Glutamatergic neuron (in vitro differentiated cells): ENCODE data around the gene COX5B. TPM values are rescaled to one million over a fixed set of nuclear protein-coding genes. Genes with fewer than 3 reads are reported as not detected.

ENCODE experiments used
- DNase-seq: peaks from one replicate; pipeline ENCODE4 v3.0.0; 2022
- H3K27ac Mint-ChIP-seq: one replicate; pipeline ENCODE4 v1.8.0; 2020; ENCODE audit warnings: mild to moderate bottlenecking, mixed read lengths, inconsistent platforms; ENCODE audit not compliant: unreplicated experiment
- H3K27me3 Mint-ChIP-seq: one replicate; pipeline ENCODE4 v1.8.0; 2020; ENCODE audit warnings: mild to moderate bottlenecking, moderate library complexity, mixed read lengths, inconsistent platforms; ENCODE audit not compliant: unreplicated experiment
- H3K36me3 Mint-ChIP-seq: one replicate; pipeline ENCODE4 v1.8.0; 2020; ENCODE audit warnings: mild to moderate bottlenecking, mixed read lengths, inconsistent platforms; ENCODE audit not compliant: unreplicated experiment
- H3K4me1 Mint-ChIP-seq: one replicate; pipeline ENCODE4 v1.8.0; 2020; ENCODE audit warnings: mild to moderate bottlenecking, low read depth, mixed read lengths, inconsistent platforms; ENCODE audit not compliant: unreplicated experiment
- H3K4me3 Mint-ChIP-seq: one replicate; pipeline ENCODE4 v1.8.0; 2020; ENCODE audit warnings: mild to moderate bottlenecking, mixed read lengths, inconsistent platforms; ENCODE audit not compliant: unreplicated experiment
- H3K9me3 Mint-ChIP-seq: one replicate; pipeline ENCODE4 v1.8.0; 2020; ENCODE audit warnings: mild to moderate bottlenecking, moderate library complexity, mixed read lengths, inconsistent platforms; ENCODE audit not compliant: unreplicated experiment
- total RNA-seq: library from RNA; stranded (reverse); fragmentation: NEBNext Ultra II Directional; extraction: Animal tissue kit (Norgen Biotek cat#: 25700); gene quantifications from one replicate; pipeline ENCODE4 v1.2.1, GENCODE V29; 2021; ENCODE audit not compliant: unreplicated experiment
- TF ChIP-seq, protein P1 (sequence below): fragments of 200-600 bp; sonication (generic); IDR thresholded peaks from one replicate; pipeline ENCODE4 v1.5.0; 2021; ENCODE audit not compliant: partially characterized antibody, unreplicated experiment

The COX5B gene
- total RNA-seq, 1 donor from 2014 or later: 207 TPM

DNA sequence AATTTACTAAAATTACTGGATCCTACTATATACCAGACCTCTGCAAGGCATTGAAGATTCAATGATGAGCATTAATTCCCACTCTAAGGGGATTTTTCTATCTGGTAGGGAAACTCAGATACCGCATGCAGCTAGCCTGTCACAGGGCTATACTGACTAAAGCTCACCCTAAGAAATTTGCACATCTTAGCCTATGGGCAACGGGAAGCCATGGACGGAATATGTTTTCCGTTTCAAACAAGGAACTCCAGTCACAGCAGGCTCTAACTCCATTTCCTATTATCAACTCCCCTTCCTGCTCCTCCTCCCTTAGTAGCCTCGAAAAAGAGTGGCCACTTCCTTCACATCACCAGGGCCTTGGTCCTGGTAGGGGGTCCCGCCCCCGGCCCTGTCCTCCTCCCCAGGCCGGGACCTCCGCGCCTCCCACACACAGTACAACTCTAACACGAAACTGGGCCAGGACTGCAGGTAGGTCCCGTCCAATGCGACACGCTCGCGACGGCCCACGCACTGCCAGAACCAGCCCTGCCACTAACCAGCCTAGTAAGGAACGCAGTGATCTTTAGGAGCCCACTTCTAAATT lies 659 bp upstream of the COX5B start:
- H3K4me1 Mint-ChIP-seq: peaks cover 8% of the 10 kb centered on the region
- TF ChIP-seq, protein P1, sequence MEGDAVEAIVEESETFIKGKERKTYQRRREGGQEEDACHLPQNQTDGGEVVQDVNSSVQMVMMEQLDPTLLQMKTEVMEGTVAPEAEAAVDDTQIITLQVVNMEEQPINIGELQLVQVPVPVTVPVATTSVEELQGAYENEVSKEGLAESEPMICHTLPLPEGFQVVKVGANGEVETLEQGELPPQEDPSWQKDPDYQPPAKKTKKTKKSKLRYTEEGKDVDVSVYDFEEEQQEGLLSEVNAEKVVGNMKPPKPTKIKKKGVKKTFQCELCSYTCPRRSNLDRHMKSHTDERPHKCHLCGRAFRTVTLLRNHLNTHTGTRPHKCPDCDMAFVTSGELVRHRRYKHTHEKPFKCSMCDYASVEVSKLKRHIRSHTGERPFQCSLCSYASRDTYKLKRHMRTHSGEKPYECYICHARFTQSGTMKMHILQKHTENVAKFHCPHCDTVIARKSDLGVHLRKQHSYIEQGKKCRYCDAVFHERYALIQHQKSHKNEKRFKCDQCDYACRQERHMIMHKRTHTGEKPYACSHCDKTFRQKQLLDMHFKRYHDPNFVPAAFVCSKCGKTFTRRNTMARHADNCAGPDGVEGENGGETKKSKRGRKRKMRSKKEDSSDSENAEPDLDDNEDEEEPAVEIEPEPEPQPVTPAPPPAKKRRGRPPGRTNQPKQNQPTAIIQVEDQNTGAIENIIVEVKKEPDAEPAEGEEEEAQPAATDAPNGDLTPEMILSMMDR: no peak
- H3K9me3 Mint-ChIP-seq: peaks cover 8% of the 10 kb centered on the region
- peak overlapping the region; percentile 94 for H3K27ac Mint-ChIP-seq
- H3K4me3 Mint-ChIP-seq: peak overlapping the region; percentile 96
- H3K36me3 Mint-ChIP-seq: peaks cover 3% of the 10 kb centered on the region
- H3K27me3 Mint-ChIP-seq: peaks cover 5% of the 10 kb centered on the region
- no peak for DNase-seq

- peak overlapping the region; percentile 96 for H3K4me3 Mint-ChIP-seq
- H3K4me1 Mint-ChIP-seq: peaks cover 8% of the 10 kb centered on the region
- peaks cover 8% of the 10 kb centered on the region for H3K9me3 Mint-ChIP-seq
- no peak for DNase-seq
- peaks cover 5% of the 10 kb centered on the region for H3K27me3 Mint-ChIP-seq
- peak overlapping the region; percentile 41 for H3K27ac Mint-ChIP-seq
- TF ChIP-seq, protein P1: no peak
- peaks cover 3% of the 10 kb centered on the region for H3K36me3 Mint-ChIP-seq
Observed at GRCh38 chr2:97646977-97647376, 1.1 kb downstream of the COX5B start.

DNA sequence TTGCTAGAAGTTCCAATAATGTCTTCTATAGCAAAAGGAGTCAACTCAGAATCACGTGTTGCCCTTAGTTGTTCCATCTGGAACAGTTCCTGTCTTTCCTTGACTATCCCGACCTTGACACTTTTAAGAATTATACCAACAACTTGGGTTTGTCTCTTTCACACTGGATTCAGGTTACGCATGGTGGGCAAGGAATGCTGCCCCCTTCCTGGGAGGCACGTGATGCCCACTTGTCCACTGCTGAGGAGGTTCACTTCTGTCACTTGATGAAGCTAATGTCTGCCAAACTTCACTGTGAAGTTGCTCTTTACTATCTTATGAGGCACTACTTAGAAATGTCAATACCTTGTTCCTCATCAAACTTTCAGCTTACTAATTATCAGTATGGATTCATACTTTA lies 5.3 kb downstream of the COX5B start:
- peaks cover 8% of the 10 kb centered on the region for H3K27me3 Mint-ChIP-seq
- H3K4me3 Mint-ChIP-seq: no peak overlapping the region
- DNase-seq: no peak
- peaks cover 16% of the 10 kb centered on the region for H3K9me3 Mint-ChIP-seq
- H3K4me1 Mint-ChIP-seq: peaks cover 5% of the 10 kb centered on the region
- peaks cover 27% of the 10 kb centered on the region for H3K36me3 Mint-ChIP-seq
- TF ChIP-seq, protein P1: no peak
- H3K27ac Mint-ChIP-seq: no peak overlapping the region

GRCh38 chr2:97653473-97653872 lies 7.6 kb downstream of the COX5B start:
- peaks cover 12% of the 10 kb centered on the region for H3K9me3 Mint-ChIP-seq
- H3K4me3 Mint-ChIP-seq: no peak overlapping the region
- H3K36me3 Mint-ChIP-seq: peaks cover 27% of the 10 kb centered on the region
- H3K27me3 Mint-ChIP-seq: peaks cover 8% of the 10 kb centered on the region
- TF ChIP-seq, protein P1: no peak
- H3K4me1 Mint-ChIP-seq: no peaks in the 10 kb centered on the region
- H3K27ac Mint-ChIP-seq: no peak overlapping the region
- DNase-seq: no peak

GRCh38 chr2:97653874-97654273 lies 8.0 kb downstream of the COX5B start:
- Mint-ChIP-seq H3K4me3 (no peak overlapping the region), H3K27me3 (peaks cover 8% of the 10 kb centered on the region), H3K27ac (no peak overlapping the region), H3K36me3 (peaks cover 27% of the 10 kb centered on the region), H3K4me1 (no peaks in the 10 kb centered on the region), H3K9me3 (peaks cover 12% of the 10 kb centered on the region)
- TF ChIP-seq, protein P1: no peak
- no peak for DNase-seq
